K562 (cell line): ENCODE results near the gene UNC5B. TPM values are rescaled to one million over a fixed set of nuclear protein-coding genes. Genes with fewer than 3 reads are reported as not detected.

ENCODE experiments used
- ATAC-seq: fragments of 200-7000 bp; cut with Tn5 transposase; 3 replicates; pipeline ENCODE4 v1.9.1; 2020; ENCODE audit warnings: moderate library complexity
- BruUV-seq: library from RNA; stranded (reverse); fragments of 400-500 nt; replicated peaks from 2 replicates; lab custom pipeline; 2021; lab: Mats Ljungman, UMichigan
- CTCF ChIA-PET: fragments of 300-600 bp; formaldehyde crosslinking; extraction: SDS; loops from one replicate; lab custom pipeline; 2021; ENCODE audit warnings: low intra/inter-chr PET ratio; lab: Yijun Ruan, JAX
- POLR2A ChIA-PET: fragments of 300-600, 350-650 bp; sonication (Branson Sonifier 250); formaldehyde crosslinking; extraction: SDS; loops from one replicate; lab custom pipeline; 2021; ENCODE audit warnings: antibody characterized with exemption, inconsistent platforms; lab: Yijun Ruan, JAX
- DNase-seq, 4 experiments: peaks; one replicate each; pipeline versions ENCODE4 v3.0.0 to v3.0.0-alpha.2; 2011 to 2018; ENCODE audit warnings: low spot score in 3 of 4, mixed read lengths in 3 of 4; ENCODE audit errors: extremely low read depth in 1 of 4
- FAIRE-seq: peaks from 2 replicates; lab custom pipeline; 2011; peaks lifted over from hg19 to GRCh38; lab: Jason Lieb, UNC
- H2AFZ ChIP-seq: 2 replicates; pipeline ENCODE4 v1.6.0; 2011; ENCODE audit warnings: low read depth, low read length, control low read depth, inconsistent platforms
- H3K27ac ChIP-seq: fragments of 200-600 bp; 3 replicates; pipeline ENCODE4 v1.8.0; 2011; ENCODE audit warnings: low read depth, mild to moderate bottlenecking, control low read depth, inconsistent platforms, low read length, moderate library complexity, mixed read lengths; ENCODE audit errors: extremely low read depth
- H3K27me3 ChIP-seq, 2 experiments: fragments of 300-600 bp in 1 of 2; 2 replicates in 1 of 2; 3 replicates in 1 of 2; pipeline versions ENCODE4 v1.6.0 to v1.8.0; 2011; ENCODE audit warnings: inconsistent platforms in 2 of 2, low read length in 2 of 2, mild to moderate bottlenecking in 1 of 2, mixed read lengths in 1 of 2, moderate library complexity in 1 of 2; ENCODE audit not compliant: control insufficient read depth in 2 of 2, insufficient read depth in 2 of 2
- H3K36me3 ChIP-seq: fragments of 300-600 bp; 3 replicates; pipeline ENCODE4 v1.8.0; 2011; ENCODE audit warnings: mild to moderate bottlenecking, low read length, inconsistent platforms; ENCODE audit not compliant: control insufficient read depth, insufficient read depth
- H3K4me1 ChIP-seq, 2 experiments: fragments of 200-600 bp in 1 of 2; replicated peaks in 1 of 2; 2 replicates in 1 of 2; 3 replicates in 1 of 2; pipeline versions ENCODE4 v1.5.1 to v1.8.0; 2011; ENCODE audit warnings: inconsistent platforms in 2 of 2, low read length in 2 of 2, mild to moderate bottlenecking in 1 of 2, mixed read lengths in 1 of 2, moderate library complexity in 1 of 2; ENCODE audit not compliant: control insufficient read depth in 2 of 2, insufficient read depth in 2 of 2
- H3K4me2 ChIP-seq: 2 replicates; pipeline ENCODE4 v1.6.1; 2011; ENCODE audit warnings: low read length, control low read depth, inconsistent platforms, mixed read lengths; ENCODE audit not compliant: insufficient read depth
- H3K4me3 ChIP-seq: fragments of 200-600 bp; sonication (generic), shearing (Covaris generic); 2 replicates; pipeline ENCODE4 v1.5.1; 2016; ENCODE audit warnings: control low read depth, inconsistent platforms
- H3K79me2 ChIP-seq: fragments of 200-600 bp; 3 replicates; pipeline ENCODE4 v1.8.0; 2011; ENCODE audit warnings: low read length, inconsistent platforms; ENCODE audit not compliant: control insufficient read depth, insufficient read depth
- H3K9ac ChIP-seq, 2 experiments: 2 replicates each; pipeline versions ENCODE4 v1.6.0 to v1.6.1; 2011; ENCODE audit warnings: low read depth in 2 of 2, low read length in 2 of 2, control low read depth in 1 of 2, inconsistent platforms in 1 of 2, mild to moderate bottlenecking in 1 of 2, mixed read lengths in 1 of 2; ENCODE audit not compliant: insufficient read depth in 1 of 2
- H3K9me1 ChIP-seq: one replicate; pipeline ENCODE4 v1.6.0; 2011; ENCODE audit warnings: inconsistent platforms, mild to moderate bottlenecking, low read length, moderate library complexity; ENCODE audit not compliant: control insufficient read depth, insufficient read depth
- H3K9me3 ChIP-seq: replicated peaks from 2 replicates; pipeline ENCODE4 v1.5.1; 2011; ENCODE audit warnings: low read depth, low read length, inconsistent platforms; ENCODE audit not compliant: control insufficient read depth, insufficient read depth
- H4K20me1 ChIP-seq: replicated peaks from 2 replicates; pipeline ENCODE4 v1.6.1; 2011; ENCODE audit warnings: low read length, inconsistent platforms, mixed read lengths; ENCODE audit not compliant: control insufficient read depth, insufficient read depth
- CBFB ChIP-seq: sonication (generic); formaldehyde crosslinking; IDR thresholded peaks from 2 replicates; pipeline ENCODE4 v1.4.0; 2020; ENCODE audit warnings: mild to moderate bottlenecking, missing genetic modification reagents
- CTBP1 ChIP-seq: fragments of 450-650 bp; IDR thresholded peaks from 2 replicates; pipeline ENCODE4 v1.6.1; 2016; ENCODE audit warnings: borderline replicate concordance
- MAFK ChIP-seq: IDR thresholded peaks from 2 replicates; pipeline ENCODE4 v1.6.1; 2011; ENCODE audit warnings: low read length, improper control_type of control experiment
- SIRT6 ChIP-seq: IDR thresholded peaks from one replicate; pipeline ENCODE4 v1.6.1; 2012; ENCODE audit warnings: low read depth, mild to moderate bottlenecking, control low read depth, inconsistent platforms, low read length, moderate library complexity
- SMC3 ChIP-seq: conservative IDR thresholded peaks from 2 replicates; pipeline ENCODE4 v1.6.1; 2011; ENCODE audit warnings: low read depth, low read length, improper control_type of control experiment; ENCODE audit not compliant: insufficient read depth
- ZFP36 ChIP-seq: fragments of 150-350 bp; IDR thresholded peaks from 2 replicates; pipeline ENCODE4 v1.6.1; 2018; ENCODE audit warnings: low read length, low read depth; ENCODE audit not compliant: partially characterized antibody
- ZNF644 ChIP-seq: fragments of 200-800 bp; sonication (Bioruptor generic); IDR thresholded peaks from 2 replicates; pipeline ENCODE4 v1.6.1; 2016; ENCODE audit warnings: low read depth, missing genetic modification characterization, missing compliant biosample characterization
- WGBS: fragments of 100-300 bp; shearing (Covaris generic); methylation state at CpG from one replicate; pipeline ENCODE4 v1.1.6; 2016; ENCODE audit warnings: low coverage, mixed read lengths; ENCODE audit not compliant: insufficient coverage; ENCODE audit errors: missing lambda C conversion rate; 5-methylcytosine and 5-hydroxymethylcytosine counted together
- in situ Hi-C: fragments of 300-500 bp; cut with MboI; formaldehyde crosslinking; loops from 4 replicates; pipeline ENCODE4 v1.15.0; 2018; ENCODE audit warnings: inconsistent platforms, mixed read lengths
- intact Hi-C: fragments of 100-400 bp; cut with micrococcal nuclease; formaldehyde crosslinking; loops from 2 replicates; pipeline ENCODE4 v1.14.2; 2022
- polyA plus RNA-seq, 8 experiments: library from polyadenylated mRNA; depleted of rRNA in 4 of 8; stranded (reverse) in 5 of 8; unstranded in 3 of 8; fragments of >200 nt; fragmentation: Nextera tagmentation in 2 of 8; fragmentation: Illumina TruSeq in 1 of 8; extraction: Ambion mirVana in 2 of 8; extraction: Trizol in 1 of 8; gene quantifications; 2 replicates each; pipeline versions ENCODE4 v1.2.1 to v1.2.3, GENCODE V29; 2011 to 2014; ENCODE audit warnings: inconsistent platforms in 1 of 8, missing spikeins in 1 of 8
- total RNA-seq, 7 experiments: library from RNA; depleted of rRNA in 6 of 7; stranded (reverse); fragments of >200 nt in 6 of 7; fragmentation: Illumina TruSeq in 2 of 7; extraction: Trizol in 2 of 7; gene quantifications; 2 replicates each; pipeline versions ENCODE4 v1.2.1 to v1.2.3, GENCODE V29; 2011 to 2021; ENCODE audit warnings: low replicate concordance in 1 of 7
- TF ChIP-seq, protein P1 (sequence below), 2 experiments: fragments of 450-650 bp; formaldehyde crosslinking in 1 of 2; IDR thresholded peaks; 2 replicates each; pipeline versions ENCODE4 v1.4.0 to v1.6.1; 2014 to 2020; ENCODE audit warnings: mild to moderate bottlenecking in 2 of 2, borderline replicate concordance in 1 of 2, low read depth in 1 of 2
- TF ChIP-seq, protein P2 (sequence below), 3 experiments: IDR thresholded peaks in 2 of 3; conservative IDR thresholded peaks in 1 of 3; 2 replicates each; pipeline ENCODE4 v1.5.1; 2011 to 2012; ENCODE audit warnings: low read length in 3 of 3, mild to moderate bottlenecking in 3 of 3, control low read depth in 2 of 3, improper control_type of control experiment in 1 of 3, inconsistent platforms in 1 of 3, low read depth in 1 of 3, mixed read lengths in 1 of 3, moderate library complexity in 1 of 3; ENCODE audit not compliant: insufficient read depth in 2 of 3

Gene UNC5B
- total and polyA plus RNA-seq, 9 of the 15 experiments (the other 6 are each of a cell fraction or from before 2014, with no cell fraction given), result 0.10 to 8.4 (median 2.1) TPM

DNA sequence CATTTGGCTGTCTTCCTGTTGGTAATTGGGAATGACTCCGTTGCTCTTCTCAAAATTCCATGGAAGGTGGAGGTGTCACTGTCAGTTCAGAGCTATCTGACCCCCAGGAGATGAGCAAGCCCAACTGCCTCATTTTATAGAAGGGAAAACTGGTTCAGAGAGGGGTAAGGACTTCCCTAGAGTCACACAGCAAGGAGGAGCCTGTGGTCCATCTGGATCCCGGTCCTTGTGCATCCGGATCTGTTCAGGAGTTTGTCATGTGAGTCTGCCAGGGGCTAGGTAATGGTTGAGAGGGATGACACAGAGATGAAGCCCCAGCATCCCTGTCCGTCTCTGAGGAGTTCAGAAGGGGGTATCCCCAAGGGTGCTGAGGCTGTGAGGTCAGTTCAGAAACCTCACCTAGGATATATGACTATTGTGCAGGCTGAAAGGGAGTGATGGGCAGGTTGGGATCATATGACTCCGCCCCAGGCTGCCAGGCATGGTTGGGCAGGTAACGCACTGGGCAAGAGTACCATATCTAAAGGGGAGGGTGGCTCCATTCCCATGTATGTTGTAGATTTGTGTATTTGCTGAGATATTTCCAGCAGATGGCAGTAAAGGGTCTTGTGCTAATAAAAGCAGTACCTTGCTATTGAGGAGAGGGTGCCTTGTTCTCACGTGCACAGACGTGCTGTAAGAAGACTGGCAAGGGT, 90.7 kb downstream of the UNC5B start:
- 13% methylated on average over 8 of the region's 8 CpGs for whole genome bisulfite sequencing
- Histone ChIP-seq H3K79me2 (no peaks in the 10 kb centered on the region), H3K4me1 (peaks cover 0 to 9% of the 10 kb centered on the region in 2 experiments; a peak in 1 of 5 replicates), H3K36me3 (no peaks in the 10 kb centered on the region), H4K20me1 (peaks cover 6% of the 10 kb centered on the region; the same call in 1 of the 2 replicates), H3K9ac (no peak overlapping the region), H3K27ac (no peak overlapping the region), H3K27me3 (peaks cover 7 to 59% of the 10 kb centered on the region in 2 experiments; a peak in 4 of 5 replicates), H2AFZ (no peak overlapping the region), H3K9me1 (no peaks in the 10 kb centered on the region), H3K9me3 (no peaks in the 10 kb centered on the region), H3K4me3 (no peak overlapping the region), H3K4me2 (no peak overlapping the region)
- no TSS peak for BruUV-seq
- peak; percentile 52 to 71 (median 60) for DNase-seq
- intact Hi-C loops, result no loop called here
- peak; percentile 97 for FAIRE-seq
- ChIA-PET CTCF (interaction anchor here (0.7 to 1.4 kb wide), 4 partner anchors 11 to 593 kb away, joined by 3 to 4 read pairs (median 3); no protein-coding TSS in a partner anchor), POLR2A (interaction anchor here (0.6 to 0.7 kb wide), 3 partner anchors 11 to 512 kb away, joined by 3 to 4 read pairs (median 3); no protein-coding TSS in a partner anchor)
- in situ Hi-C loops, result loop anchor here (25.0 kb wide), 1 partner anchor 1034 kb away; no protein-coding TSS in a partner anchor
- peak; percentile 84 for ATAC-seq
- no peak for TF ChIP-seq MAFK
- TF ChIP-seq ZNF644 (tag), result no peak
- peak; percentile 41 for TF ChIP-seq ZFP36
- TF ChIP-seq, protein P1, sequence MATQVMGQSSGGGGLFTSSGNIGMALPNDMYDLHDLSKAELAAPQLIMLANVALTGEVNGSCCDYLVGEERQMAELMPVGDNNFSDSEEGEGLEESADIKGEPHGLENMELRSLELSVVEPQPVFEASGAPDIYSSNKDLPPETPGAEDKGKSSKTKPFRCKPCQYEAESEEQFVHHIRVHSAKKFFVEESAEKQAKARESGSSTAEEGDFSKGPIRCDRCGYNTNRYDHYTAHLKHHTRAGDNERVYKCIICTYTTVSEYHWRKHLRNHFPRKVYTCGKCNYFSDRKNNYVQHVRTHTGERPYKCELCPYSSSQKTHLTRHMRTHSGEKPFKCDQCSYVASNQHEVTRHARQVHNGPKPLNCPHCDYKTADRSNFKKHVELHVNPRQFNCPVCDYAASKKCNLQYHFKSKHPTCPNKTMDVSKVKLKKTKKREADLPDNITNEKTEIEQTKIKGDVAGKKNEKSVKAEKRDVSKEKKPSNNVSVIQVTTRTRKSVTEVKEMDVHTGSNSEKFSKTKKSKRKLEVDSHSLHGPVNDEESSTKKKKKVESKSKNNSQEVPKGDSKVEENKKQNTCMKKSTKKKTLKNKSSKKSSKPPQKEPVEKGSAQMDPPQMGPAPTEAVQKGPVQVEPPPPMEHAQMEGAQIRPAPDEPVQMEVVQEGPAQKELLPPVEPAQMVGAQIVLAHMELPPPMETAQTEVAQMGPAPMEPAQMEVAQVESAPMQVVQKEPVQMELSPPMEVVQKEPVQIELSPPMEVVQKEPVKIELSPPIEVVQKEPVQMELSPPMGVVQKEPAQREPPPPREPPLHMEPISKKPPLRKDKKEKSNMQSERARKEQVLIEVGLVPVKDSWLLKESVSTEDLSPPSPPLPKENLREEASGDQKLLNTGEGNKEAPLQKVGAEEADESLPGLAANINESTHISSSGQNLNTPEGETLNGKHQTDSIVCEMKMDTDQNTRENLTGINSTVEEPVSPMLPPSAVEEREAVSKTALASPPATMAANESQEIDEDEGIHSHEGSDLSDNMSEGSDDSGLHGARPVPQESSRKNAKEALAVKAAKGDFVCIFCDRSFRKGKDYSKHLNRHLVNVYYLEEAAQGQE (IDR thresholded peaks at IDR 0.05; ENCODE audit: borderline replicate concordance), result peak; percentile 43; the same call in 1 of the 2 replicates
- TF ChIP-seq, protein P1 (CRISPR knock-in tag; IDR thresholded peaks at IDR 0.05; ENCODE audit: low read depth), result no peak
- TF ChIP-seq, protein P2, sequence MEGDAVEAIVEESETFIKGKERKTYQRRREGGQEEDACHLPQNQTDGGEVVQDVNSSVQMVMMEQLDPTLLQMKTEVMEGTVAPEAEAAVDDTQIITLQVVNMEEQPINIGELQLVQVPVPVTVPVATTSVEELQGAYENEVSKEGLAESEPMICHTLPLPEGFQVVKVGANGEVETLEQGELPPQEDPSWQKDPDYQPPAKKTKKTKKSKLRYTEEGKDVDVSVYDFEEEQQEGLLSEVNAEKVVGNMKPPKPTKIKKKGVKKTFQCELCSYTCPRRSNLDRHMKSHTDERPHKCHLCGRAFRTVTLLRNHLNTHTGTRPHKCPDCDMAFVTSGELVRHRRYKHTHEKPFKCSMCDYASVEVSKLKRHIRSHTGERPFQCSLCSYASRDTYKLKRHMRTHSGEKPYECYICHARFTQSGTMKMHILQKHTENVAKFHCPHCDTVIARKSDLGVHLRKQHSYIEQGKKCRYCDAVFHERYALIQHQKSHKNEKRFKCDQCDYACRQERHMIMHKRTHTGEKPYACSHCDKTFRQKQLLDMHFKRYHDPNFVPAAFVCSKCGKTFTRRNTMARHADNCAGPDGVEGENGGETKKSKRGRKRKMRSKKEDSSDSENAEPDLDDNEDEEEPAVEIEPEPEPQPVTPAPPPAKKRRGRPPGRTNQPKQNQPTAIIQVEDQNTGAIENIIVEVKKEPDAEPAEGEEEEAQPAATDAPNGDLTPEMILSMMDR (IDR thresholded peaks at IDR 0.05 in 2 of 3, conservative IDR thresholded peaks at IDR 0.05 in 1 of 3; ENCODE audit: insufficient read depth in 2 of 3, low read depth in 1 of 3, low read length in 3 of 3), result peak; percentile 70 to 76 (median 76)
- TF ChIP-seq SIRT6, result no peak
- TF ChIP-seq CTBP1, result peak; percentile 74; the same call in 1 of the 2 replicates
- 0 out of 2 replicates have a peak, but pooled peaks have one; percentile 26 for TF ChIP-seq CBFB (CRISPR knock-in tag)
- TF ChIP-seq SMC3, result 0 out of 2 replicates have a peak, but pooled peaks have one; percentile 33
